HG03196 (cell line): ENCODE results near the gene OR5B21.

Experiments
- ATAC-seq: cut with Tn5 transposase; IDR thresholded peaks from one replicate; pipeline ENCODE4 v1.9.1; 2021; ENCODE audit not compliant: unreplicated experiment

The OR5B21 gene

GRCh38 chr11:58508005-58508404 is at the start of gene OR5B21:
TSS of gene OR5B21 (minus strand) at chr11:58508105. CDS start at chr11:58508105, 0 bp downstream.
- no peak for ATAC-seq

- no peak for ATAC-seq
Measured at GRCh38 chr11:58549644-58550043, 41.7 kb upstream of the OR5B21 start.

DNA sequence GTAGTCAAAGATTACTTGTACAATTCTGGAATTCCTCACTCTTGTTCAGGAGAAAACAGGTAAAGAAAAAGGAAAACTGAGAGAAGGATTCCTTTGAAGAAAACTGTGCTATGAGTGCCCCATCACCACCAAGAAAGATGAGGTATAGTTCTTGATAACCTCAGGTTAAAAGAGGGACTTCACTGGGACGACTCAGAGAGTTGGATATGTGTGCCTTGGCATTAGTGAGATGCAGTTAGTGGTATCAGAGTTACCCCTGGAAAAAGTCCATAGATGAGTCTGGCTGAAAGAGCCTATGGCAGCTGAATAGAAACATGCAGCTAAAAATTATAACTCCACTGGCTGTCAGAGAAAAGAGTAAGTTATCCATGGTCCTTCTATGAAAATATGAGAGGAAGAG is 38.9 kb upstream of the OR5B21 start:
- no peak for ATAC-seq

DNA sequence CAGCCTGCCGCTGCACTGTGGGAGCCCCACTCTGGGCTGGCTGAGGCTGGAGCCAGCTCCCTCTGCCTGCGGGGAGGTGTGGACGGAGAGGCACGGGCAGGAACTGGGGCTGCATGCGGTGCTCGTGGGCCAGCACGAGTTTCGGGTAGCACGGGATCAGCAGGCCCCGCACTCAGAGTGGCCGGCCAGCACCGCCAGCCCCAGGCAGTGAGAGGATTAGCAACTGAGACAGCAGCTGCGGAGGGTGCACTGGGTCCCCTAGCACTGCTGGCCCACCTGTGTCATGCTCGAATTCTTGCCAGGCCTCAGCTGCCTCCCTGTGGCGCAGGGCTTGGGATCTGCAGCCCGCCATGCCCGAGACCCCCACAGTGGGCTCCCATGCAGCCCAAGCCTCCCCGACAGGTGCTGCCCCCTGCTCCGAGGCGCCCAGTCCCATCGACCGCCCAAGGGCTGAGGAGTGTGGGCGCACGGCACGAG is 24.0 kb upstream of the OR5B21 start:
- no peak for ATAC-seq

- ATAC-seq = no peak
Measured at GRCh38 chr11:58530236-58530635, 22.3 kb upstream of the OR5B21 start.

- ATAC-seq = no peak
Measured at GRCh38 chr11:58527429-58527828, 19.5 kb upstream of the OR5B21 start.

- no peak for ATAC-seq
Measured at GRCh38 chr11:58526721-58527120, 18.8 kb upstream of the OR5B21 start.

DNA sequence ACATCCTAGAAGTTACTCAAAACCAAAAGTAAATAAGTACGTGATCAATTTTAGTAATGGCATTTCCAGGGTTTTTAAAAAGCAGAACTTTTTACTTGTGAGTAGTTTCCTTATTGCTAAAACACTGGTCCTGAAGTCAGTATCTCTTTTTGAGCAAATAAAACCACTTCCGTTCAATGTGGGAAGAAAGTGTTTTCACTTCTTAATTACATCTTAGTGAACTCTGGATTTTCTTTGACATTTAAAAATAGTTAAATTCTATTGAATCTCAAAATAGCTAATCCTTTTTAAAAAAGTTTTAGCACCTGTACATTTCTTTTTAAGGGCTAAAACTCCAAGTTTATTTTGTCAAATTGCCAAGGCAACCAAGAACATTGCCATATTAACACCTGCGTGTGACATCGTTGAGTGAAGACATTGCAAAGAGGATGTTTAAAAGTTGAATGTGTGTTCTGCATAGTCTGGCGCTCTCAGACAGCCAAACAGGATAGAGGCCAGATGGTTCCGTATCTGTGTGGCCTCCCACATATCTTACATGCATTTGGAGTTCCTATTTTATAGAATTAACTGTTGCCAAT is 17.2 kb upstream of the OR5B21 start:
- ATAC-seq = peak; percentile 91

GRCh38 chr11:58524232-58525036 is 16.5 kb upstream of the OR5B21 start:
- ATAC-seq = peak; percentile 21

GRCh38 chr11:58513747-58514367 is 6.0 kb upstream of the OR5B21 start:
- no peak for ATAC-seq

DNA sequence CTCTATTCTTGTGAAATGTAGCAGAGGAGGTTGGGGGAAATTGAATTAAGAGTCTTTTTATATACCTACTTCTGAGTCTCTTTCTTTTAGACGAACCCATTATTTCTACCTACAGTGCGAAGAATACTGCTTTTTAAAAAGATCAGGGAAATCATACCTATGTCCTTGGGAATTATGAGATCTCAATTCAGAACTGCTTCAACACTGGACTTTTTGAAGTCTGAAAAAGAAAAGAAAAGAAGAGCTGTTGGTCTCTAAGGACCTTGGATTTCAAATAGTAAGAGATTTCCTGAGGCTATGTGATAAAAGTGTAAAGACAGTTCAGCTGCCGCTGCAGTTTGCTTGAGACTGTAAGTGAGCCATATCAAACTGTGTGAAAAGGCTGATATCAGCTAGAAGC is 3.7 kb upstream of the OR5B21 start:
- ATAC-seq = no peak

GRCh38 chr11:58509748-58510147 is 1.8 kb upstream of the OR5B21 start:
- ATAC-seq = no peak

- ATAC-seq = no peak
Measured at GRCh38 chr11:58508814-58509213, 909 bp upstream of the OR5B21 start.

DNA sequence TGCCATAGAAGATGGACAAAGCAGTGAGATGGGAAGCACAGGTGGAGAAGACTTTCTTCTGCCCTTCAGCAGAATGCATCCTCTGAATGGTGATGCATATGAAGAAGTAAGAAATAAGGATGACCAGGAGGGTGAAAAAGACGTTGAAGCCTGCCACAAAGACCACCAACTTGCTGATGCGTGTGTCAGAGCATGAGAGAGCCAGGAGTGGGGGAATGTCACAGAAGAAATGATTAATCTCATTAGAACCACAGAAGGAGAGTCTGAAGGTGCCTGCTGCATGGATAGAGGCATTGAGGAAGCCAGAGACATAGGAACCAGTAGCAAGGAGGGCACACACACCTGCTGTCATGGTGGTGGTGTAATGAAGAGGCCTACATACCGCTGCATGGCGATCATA is 550 bp downstream of the OR5B21 start:
- ATAC-seq = no peak

GRCh38 chr11:58506935-58507334 is 970 bp downstream of the OR5B21 start:
- ATAC-seq = no peak

GRCh38 chr11:58505849-58506248 is 2.1 kb downstream of the OR5B21 start:
- no peak for ATAC-seq

GRCh38 chr11:58504232-58504631 is 3.7 kb downstream of the OR5B21 start:
- ATAC-seq = no peak

DNA sequence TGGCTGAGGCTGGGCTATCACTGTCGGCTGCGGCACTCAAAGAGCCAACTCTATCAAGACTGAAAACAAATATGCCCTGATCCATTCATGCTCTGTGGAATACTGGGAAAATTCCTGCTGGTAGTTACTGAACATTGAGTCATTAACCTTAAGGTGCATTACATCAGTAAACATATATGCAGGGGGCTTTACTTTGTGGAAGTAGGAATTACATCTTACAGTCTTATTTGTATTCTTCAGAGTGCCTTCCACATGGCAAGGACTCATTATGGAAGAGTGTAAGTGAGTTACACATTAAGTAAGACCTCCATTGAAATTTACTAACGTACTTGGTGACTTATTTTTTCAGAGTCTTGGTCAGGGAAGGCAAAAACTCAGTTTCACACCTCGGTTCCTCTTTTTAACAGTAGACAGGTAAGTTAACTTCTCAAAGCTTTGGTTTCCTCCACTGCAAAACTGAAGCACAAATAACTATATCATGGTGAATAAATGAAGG is 4.5 kb downstream of the OR5B21 start:
- ATAC-seq = peak; percentile 92

DNA sequence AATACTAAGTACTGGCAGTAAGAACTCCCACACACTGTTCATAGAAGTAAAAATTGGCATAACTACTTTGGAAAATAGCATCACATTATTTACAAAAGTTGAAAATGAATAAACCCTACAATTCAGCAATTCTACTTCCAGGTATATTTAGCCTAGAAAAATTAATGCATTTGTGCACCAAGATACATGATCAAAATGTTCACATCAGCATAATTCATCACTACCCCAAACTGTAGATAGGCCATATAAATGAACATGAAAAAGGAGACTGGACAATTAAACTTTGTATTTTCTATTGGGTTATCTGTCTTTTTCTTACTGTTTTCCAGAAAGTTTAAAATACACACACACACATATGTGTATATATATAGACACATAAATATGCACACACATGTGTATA is 5.9 kb downstream of the OR5B21 start:
- ATAC-seq = no peak

DNA sequence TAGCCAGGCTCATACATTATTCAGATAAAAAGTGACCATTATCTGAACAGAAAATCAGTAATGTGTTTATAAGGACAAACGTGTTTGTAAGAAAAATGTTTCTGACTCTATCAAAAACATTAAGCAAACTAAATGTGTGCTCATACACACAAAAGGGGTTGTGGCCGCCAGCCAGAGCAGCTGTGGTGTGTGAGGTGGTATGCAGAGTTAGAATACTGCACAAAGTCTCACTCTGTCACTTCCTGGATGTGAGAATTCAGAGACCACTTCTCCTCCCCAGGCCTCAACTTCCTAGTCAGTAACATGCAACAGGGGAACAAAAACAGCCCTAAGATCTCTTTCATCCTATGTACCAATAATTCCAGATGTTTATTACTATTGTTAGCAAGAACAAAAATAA is 9.4 kb downstream of the OR5B21 start:
- no peak for ATAC-seq

DNA sequence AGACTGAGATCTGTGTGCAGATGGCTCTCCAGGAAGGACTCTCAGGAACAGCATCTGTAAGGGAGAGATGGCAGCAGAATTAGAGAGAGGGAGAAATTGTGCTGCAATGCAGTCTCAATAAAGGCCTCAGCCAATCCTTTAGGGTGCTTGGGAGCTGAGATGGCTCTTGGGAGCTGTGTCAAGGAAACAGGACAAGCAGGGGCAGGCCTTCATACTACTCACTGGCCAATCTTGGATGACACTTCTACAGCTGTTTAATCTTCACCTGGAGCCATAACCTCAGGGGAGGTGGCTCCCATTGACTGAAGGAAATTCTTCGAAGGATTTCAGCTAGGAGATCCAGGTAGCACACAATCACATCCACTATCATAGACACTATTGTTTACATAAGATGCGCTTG is 10.0 kb downstream of the OR5B21 start:
- no peak for ATAC-seq

GRCh38 chr11:58495906-58496305 is 12.0 kb downstream of the OR5B21 start:
- no peak for ATAC-seq
